GM18909 (cell line): ENCODE measurements around the gene VSIG10.
"Not testable (repeated sequence)": the region's sequence is repeated elsewhere in the genome, so short reads cannot be mapped to it uniquely, and the experiment has no call there.

Source experiments
- ATAC-seq: cut with Tn5 transposase; IDR thresholded peaks from one replicate; pipeline ENCODE4 v1.9.1; 2021; ENCODE audit warnings: mild to moderate bottlenecking; ENCODE audit not compliant: unreplicated experiment, poor library complexity

Gene VSIG10

DNA sequence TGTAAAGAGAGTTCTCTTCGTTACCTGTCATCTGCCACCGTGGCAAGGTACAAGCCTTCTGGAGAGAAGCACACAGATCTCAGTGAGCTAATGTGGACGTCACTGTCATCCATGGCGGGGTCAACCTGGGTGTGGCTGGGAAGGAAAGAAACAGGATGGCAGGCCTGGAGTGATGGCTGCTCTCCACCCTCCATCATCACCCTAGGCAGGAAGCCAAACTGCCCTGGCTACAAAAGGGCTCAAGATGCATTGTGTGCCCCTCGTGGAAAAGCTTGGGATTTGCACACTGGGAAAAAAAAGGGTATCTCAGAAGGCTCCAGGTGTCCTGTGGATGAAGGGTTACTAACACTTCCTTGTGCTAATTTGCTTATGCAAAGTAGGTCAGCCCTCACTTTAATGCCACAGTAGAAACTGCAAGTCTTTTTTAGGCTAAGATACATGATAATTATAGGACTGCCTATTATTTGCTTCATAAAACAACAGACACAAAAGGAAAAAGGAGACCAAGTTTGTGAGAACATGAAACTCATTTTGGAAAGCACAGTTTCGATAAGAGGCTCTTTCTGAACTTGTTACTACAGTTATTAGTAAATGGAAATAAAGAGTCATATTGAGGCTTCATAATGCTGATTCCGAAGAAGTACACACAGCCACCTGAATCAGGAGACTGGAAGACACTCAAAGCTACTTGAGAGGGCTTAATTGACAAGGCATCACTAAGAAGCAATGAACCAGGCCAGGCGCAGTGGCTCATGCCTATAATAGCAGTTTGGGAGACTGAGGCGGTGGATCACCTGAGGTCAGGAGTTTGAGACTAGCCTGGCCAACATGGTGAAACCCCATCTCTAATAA, 68.4 kb downstream of the VSIG10 start:
- ATAC-seq = peak; percentile 85

DNA sequence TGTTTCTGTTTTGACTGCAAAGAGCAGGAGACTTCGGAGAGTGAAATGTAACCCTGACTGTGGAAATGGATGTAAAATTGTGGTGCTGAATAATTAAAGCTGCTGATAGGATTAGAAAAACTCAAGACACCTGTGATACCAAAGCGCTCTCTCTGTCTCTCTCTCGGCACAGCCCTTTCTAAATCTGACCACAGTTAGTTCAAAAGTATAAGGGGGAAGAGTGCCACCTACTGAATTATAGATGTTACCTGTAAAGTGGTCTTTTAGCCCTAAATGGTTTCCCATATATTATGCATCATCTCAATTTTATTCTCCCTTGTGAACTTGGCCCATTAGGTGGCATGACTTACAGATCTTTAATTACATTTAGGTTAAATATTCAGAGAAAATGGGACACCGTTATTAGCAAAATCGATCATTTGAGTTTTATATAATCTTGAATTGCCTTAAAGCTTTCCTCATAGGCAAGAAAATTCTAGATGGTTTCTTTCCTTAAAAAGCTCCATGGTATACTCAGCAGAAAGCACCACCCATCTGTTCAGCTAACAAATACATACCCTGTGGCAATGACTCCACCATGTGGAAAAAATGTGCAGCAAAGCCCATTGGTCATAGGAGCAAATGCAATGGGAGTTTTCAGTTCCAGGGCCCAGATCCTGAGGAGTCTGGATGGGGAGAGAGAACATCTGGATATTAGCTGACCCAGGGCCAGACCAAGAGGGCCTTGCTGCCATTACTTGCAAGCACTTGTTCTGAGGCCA, 69.2 kb downstream of the VSIG10 start:
- no peak for ATAC-seq

DNA sequence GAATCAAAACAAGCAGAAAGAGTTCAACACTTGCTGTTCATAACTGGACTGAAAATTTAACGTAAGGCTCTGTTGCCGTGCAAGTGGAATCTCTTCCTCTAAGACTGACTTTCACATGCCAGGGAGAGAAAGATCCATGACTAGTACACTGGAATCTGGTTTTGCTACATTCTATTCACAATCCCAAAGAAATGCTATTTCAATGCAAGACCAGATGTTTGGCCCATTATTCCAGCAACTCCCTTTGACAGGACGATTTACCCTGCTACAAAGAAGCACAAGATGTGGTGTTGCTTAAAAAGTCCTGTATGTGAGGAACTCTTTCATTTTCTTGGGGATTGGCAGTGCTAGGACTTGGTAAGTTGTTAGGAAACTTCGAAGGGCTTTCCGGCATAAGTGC, 69.9 kb downstream of the VSIG10 start:
- no peak for ATAC-seq

DNA sequence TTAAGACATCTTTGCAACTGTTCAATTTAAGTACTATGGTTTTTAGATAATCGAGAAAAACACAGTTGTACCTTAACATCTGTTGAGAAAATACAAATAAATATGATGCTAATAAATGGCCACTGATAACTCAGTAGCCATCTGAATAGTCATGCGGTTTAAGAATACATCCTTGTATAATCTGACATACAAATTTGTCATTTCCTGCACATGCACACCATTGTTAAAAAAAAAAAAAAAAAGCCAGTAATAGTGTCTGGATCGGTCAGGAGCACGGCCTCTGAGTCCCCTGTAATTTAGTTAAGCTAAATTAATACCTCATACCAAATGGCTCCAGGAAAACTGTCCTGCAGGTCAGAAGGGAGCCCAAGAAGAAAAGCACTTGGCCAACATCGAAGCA, 70.5 kb downstream of the VSIG10 start:
- no peak for ATAC-seq

DNA sequence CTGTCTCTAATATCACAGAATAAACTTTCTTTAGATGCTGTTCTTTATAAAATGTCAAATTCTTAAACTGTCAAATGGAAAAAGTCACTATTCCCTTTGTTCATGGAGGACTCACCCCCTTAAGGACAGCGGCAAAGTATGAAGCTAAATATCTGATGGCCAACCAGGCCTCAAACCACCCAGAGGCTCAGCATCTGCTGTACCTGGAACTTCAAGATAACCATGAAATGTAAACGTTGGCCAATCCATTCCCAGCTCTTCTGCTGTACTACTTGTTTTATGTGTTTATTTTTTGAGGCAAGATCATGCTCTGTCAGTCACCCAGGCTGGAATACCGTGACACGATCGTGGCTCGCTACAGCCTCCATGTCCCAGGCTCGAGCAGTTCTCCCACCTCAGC, 71.6 kb downstream of the VSIG10 start:
- no peak for ATAC-seq

DNA sequence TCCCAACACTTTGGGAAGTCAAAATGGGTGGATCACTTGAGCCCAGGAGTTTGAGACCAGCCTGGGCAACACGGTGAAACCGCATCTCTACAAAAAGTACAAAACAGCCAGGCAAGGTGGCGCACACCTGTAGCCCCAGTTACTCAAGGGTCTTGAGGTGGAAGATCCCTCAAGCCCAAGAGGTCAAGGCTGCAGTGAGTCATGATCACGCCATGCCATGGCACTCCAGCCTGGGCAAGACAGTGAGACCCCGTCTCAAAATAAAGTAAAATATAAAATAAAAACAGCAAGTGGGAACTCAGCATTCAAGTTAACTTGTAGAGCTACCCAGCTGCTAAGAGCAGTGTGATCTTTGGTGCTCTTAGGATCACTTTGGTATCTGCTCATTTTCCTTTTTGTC, 74.6 kb downstream of the VSIG10 start:
- no peak for ATAC-seq

DNA sequence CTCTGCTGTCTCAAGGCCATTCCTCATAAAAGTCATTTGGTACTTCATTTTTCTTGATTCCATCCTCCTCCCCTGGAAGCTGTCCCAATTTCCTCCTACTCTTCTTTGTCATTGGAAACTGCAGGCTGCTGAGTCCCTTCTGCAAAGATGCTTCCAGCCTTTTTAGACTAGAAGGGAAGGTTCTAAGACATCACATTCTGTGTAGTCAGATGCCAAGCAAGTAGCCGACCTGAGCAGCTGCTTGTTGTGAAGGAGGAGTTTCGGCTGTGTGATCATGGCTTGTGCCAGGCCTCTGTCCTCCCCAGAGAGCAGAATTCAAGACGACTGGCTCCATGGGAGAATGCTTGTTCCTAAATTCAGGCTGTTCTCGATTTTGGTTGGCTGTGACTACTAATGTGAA, 78.6 kb downstream of the VSIG10 start:
- no peak for ATAC-seq

DNA sequence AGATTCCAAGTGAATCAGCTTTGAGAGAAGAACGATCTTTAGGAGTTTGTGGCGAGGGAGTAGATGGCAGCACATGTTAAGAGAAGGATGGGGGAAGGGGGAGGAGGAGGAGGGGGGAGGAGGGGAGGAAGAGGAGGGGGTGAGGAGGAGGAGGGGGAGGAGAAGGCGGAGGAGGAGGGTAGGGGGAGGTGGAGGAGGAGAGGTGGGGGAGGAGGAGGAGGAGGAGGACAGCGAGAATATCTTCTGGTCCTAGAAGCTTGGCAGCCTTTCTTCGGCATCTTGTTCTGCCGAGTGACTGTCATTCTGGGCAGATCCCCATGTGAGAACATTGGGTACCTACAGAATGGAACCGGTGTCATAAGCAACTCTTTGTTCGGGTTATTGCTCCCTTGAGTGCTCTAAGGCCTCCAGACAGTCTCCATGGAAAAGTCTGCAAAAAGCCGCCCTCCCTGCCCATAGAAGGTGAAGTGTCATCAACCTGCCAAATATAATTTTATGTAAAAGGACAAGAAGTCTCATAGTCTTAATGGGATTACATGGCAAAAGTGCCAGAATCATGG, 80.4 kb downstream of the VSIG10 start:
- no peak for ATAC-seq

DNA sequence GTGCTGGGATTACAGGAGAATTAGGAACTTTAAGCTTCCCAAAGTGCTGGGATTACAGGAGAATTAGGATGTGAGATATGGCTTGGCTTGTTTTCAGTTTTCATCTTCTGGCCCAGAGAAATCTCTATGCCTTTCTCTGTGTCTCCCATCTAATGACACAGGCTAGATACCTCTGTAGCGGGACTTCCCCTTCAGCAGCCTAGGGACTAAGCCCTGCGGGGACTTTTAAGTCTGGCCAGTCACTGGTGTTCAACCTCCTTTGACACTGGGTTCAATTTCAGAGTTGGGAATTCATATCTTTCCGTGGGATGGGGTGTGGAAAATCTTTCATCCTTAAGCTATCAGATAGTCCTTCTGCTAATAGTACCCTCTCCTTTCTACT, 81.1 kb downstream of the VSIG10 start:
- no peak for ATAC-seq

DNA sequence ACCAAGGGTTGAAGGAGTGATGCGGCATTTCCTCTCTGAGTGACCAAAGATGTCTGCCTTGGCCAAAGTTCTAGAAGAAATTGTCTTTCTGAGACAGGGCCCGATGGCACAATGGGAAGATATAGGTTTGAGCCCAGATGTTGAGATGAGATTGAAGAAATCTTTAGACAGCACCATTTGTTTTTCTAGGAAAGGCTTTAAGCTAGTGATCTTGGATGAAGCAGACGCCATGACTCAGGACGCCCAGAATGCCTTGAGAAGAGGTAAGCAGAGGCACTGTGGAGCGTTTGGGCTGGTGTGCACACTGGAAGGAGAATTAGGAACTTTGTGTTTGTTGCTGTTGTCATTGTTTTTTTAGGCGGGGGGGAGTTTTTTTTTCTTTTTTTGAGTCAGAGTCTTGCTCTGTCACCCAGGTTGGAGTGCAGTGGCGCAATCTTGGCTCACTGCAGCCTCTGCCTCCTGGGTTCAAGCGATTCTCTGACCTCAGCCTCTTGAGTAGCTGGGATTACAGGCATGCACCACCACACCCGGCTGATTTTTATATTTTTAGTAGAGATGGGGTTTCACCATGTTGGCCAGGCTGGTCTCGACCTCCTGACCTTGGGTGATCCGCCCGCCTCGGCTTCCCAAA, 81.6 kb downstream of the VSIG10 start:
- not testable (repeated sequence) for ATAC-seq

DNA sequence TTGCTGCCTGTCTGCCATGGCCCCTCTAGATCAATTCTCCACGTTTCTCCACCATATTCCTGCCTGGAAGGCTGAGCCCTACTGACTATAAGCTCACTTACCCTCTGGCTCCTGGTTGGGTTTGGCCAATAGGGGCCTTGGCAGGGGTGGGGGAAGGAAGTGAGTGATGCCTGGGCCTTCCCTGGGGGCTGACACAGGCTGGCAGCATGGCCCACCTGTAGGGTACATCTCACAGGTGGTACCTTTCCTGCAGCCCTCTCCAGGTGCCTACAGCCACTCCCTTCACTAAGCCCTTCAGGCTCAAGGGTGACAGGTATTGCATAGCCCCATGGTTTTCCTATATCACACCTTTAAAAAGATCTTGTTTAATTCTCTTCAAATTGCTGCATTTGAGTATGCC, 83.8 kb downstream of the VSIG10 start:
- no peak for ATAC-seq

DNA sequence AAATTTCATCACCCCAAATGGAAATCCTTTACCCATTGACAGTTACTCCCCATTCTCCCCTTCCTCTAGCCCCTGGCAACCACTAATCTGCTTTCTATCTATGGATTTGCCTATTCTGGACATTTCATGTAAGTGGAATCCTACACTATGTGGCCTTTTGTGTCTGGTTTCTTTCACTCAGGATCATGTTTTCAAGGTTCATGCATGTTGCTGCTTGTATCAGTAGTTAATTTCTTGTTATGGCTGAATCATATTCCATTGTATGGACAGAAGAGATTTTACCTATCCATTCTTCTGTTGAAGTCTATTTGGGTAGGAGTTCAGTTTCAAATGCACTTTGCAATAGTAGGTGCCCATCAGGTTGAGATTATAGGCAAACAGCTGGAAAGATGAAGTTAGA, 85.9 kb downstream of the VSIG10 start:
- no peak for ATAC-seq

DNA sequence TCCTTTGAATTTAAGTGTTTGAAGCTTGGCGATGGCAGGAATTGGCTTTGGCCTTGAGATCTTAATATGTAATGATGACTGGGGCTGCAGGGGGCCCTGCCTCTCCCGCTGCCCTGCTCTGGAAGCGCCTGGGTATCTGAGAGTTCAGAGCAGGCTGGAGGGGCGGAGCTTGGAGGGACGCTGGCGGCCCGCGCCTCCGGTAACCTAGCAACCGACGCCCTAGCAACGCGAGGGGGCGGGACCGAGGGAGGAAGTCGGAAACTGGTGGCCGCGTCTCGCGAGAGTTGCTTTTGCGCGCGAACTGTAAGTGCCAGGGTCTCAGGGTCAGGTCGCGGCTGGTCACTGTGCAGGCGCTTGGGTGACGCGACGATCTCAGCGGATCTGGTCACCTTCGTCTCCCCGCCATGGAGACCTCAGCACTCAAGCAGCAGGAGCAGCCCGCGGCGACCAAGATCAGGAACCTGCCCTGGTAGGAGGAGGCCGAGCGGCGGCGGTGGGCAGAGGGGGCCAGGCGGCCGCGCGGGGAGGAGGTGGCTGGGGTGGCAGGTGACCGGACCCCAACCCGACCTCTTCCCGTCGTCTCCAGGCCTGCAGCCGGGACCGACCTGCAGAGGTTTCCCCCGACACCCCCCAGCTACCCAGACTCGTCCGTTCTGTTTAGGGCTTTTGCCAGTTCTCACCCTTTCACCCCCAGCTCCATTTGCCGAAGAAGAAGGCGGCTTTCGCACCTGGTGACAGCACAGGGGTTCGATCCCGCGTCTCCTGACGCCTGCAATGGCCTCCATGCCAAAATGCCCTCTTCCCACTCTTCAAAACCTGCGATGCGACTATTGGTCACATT, 87.2 kb downstream of the VSIG10 start, which contains the start of gene RFC5:
TSS of gene RFC5 (plus strand) at position 280 of the 841 bp plus-strand sequence. CDS start at position 405, 125 bp downstream.
- ATAC-seq = peak; percentile 99

DNA sequence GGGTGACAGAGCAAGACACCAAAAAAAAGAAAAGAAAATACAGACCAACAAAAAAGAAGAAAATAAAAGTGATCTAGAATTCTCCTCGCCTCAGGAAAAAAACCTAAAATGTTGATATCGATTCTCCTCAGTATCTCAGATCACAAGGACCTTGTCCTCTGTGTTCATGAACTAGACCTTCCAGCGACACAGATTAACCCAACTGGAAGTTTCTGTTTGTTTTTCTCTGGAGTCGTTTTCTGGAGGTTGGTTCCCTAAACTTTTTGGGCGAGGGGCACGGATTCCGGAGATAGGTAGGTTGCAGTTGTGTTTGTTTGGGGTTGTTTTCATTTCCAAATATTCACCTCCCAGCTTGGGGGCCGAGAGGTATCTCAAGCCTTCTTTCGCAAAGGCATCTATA, 87.9 kb downstream of the VSIG10 start:
- no peak for ATAC-seq

DNA sequence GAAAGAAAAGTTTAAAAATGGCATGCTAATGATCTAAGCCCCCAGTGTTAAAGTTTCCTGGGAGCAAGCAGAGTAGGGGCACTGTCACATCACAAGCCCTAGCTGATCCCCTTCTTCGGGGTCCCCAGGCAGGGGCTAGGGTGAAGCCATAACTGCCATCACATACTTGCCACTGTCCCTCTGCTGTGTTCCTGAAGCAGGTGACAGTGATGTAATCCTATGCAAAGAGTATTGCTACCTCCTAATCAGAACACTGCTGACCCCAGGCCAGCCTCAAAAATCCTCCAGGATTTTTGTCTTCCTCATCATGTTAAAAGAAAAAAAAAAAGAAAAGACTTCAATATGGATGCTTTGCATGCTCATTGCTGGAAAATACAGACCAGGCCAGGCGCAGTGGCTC, 88.5 kb downstream of the VSIG10 start:
- ATAC-seq = no peak
